Hematopoietic multipotent progenitor cell treated with erythropoietin and hydrocortisone succinate and interleukin-3 and kit ligand, for 6 days (in vitro differentiated cells): ENCODE data around the gene WT1.
"Not testable (repeated sequence)": the region's sequence is repeated elsewhere in the genome, so short reads cannot be mapped to it uniquely, and the experiment has no call there.

Experiments used
- DNase-seq: peaks from one replicate; pipeline ENCODE4 v3.0.0-alpha.2; 2015

The WT1 gene

DNA sequence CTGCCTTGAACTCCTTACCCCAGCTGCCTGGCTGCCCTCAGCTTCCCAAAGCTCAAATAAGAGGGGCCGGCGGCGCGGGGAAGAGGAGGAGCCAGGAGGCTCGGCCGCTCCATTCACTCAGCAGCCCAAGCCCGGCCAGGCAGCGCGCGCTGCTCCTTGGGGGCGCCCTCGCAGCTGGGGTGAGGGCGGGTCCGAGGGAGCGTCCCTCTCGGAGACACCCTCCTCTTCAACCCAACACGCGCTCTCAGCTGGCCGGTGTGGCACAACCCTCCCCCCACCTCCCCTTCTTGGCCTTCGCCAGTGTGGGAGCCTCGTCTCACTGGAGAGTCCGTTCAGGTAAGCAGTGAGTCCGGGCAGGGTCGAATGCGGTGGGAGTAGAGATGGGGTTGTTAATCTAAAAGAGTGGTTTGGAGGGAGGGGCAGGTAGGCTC lies at the start of gene WT1:
Gene WT1, minus strand, starts transcription at position 29 of the 431 bp plus-strand sequence.
- peak; percentile 62 for DNase-seq

- DNase-seq = no peak
Observed at GRCh38 chr11:32479291-32479690, 44.0 kb upstream of the WT1 start.

DNA sequence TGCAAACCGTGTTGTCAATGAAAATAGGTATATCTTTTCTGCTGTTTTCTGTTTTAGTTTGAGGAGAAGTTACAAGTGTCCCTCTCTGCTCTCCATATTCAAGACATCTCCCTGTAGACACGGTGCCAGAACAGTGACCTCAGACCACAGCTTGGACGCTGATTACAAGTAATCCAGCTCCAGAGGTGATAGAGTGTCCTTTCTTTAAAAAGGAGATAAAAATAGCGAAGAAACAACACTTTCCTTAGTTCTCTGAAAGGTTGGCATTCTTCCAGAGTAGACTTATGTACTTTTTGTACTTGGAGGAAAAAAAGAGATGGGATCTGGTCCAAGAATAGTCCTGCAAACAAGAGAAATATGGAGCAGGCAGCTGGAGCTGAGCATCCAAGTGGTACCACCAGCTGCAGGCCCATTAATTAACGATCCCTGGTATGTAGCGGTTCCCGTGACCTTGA lies 43.0 kb upstream of the WT1 start:
- peak; percentile 41 for DNase-seq

GRCh38 chr11:32473282-32473909 lies 38.1 kb upstream of the WT1 start:
- DNase-seq = no peak

DNA sequence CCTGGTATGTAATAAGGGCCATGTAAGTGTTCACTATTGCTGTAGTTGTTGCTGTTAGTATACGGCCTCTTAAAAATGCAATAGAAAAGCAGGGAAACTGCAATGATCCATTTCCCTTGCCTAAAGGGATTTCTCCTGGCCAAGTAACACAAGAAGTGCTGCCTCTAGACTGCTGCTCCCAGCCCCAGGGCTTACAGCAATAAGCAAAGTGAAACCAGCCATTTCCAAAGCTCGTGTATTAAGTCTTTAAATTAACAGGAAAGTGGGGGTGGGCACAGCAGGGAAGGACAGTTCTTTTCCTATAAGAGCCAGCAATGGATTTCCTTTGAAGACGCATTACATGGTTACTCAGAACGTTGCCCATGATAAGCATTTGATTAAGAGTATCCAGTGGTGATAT lies 36.9 kb upstream of the WT1 start:
- DNase-seq = no peak

- DNase-seq = not testable (repeated sequence)
Observed at GRCh38 chr11:32471544-32471943, 36.2 kb upstream of the WT1 start.

GRCh38 chr11:32469791-32470190 lies 34.5 kb upstream of the WT1 start:
- DNase-seq = no peak

DNA sequence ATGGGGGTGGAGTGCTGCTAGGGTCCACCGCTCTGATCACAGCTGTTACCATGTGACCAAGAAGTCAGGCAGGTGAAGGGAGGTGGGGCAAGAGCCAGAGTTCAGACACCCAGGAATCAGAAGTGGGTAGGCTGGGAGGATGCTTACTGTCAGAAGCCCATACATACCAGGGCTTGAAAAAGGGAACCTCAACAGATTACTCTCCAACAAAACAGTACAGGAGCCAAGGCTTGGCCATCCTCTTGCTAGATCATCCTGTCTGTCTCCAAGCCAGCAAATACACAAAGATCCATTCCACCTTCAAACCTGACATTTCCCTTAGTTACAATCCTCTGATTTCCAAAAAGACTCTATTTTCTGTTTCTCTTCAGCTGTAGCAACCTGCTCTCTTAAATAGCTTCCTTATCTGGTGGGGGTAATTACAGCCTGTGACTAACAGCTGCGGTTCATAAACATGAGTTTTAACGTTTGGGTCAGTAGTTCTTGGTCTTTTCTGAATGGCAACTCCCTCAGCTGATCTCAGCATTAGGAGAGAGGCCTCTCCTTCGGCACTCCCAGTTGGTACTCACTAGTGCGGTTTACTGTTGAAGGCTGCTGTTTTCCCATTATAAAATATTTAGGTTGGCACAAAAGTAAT lies 31.1 kb upstream of the WT1 start:
- no peak for DNase-seq

DNA sequence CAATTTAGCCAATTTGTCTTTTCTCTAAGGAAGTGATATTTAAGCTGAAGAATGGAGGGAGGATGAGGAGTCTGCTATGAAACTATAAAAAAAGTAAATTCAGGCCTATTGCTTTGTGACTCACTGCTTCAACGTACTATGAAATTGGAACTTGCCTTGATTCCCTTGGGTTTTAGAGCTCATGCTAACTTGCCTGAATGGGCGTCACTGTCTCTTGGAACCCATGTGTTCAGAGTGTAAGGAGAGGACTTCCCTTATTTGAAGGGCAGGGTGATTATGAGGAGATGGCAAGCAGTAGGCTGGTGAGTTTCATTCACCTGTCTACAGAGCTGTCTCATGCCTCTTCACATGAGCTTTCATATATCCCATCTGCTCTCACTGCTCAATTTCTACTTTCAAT lies 28.7 kb upstream of the WT1 start:
- no peak for DNase-seq

DNA sequence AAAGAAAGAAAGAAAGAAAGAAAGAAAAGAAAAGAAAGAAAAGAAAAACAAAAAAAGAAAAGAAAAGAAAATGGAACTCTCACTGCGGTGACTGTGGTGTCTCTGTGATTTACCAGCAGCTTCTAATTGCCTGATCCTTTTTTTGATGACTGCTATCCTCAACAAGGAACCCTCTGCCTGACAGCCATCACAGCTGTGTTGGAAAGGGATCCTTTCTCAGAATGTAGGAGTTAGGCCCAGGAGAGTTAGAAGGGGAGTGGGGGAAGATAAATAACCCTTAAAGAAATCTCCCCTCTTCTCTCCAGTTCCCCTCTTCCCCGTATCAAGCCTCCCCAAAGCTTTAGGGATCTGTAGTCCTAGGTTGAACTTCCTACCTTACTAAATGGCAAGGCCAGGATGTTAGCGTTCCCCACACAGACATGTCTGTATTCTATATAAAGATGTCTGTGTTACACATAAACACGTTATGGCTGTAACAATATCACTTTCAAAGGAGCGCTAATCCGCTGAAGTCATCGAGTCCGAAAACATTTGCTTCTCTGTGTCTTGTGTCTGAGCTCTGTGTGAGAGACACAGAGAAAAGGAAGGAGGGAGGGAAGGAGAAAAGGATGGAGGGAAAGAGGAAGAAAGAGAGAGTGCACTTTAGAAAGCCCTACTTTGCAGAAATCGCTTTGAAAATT lies 26.8 kb upstream of the WT1 start:
- no peak for DNase-seq

DNA sequence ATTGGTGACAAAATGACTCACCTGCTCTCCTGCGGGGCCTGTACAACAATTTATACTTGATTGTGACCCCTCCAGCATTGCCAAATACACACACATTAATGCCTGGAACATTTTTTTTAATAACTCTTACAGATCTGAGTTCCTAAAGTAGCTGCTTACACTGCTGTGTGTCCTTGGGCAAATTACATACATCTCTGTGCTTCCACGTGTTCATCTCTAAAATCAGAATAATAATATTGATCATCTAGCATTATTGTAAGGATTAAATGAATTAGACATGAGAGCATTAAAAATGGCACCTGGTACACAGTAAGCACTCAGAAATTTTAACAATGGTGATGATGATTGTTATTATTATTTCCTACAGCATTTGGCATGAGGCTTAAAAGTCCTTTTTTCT lies 21.5 kb upstream of the WT1 start:
- no peak for DNase-seq

DNA sequence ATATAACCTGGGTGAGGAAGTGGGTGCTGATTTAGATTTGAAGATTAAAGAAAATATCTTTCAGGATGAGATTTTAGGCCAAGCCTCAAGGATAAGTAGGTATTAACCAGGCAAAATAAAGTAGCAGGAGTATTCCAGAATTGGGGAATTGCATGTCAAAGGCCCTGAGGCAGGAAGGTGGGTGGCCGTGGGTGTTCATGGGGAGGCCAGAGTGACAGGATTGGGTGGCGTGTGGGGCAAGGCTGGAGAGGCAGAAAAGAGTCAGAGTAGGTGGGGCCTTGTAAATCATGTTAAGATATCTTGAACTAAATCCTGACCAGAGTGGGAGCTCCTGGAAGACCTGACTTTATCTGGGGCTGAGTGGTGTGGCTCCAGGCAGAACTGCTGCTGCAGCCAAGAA lies 19.7 kb upstream of the WT1 start:
- DNase-seq = no peak

DNA sequence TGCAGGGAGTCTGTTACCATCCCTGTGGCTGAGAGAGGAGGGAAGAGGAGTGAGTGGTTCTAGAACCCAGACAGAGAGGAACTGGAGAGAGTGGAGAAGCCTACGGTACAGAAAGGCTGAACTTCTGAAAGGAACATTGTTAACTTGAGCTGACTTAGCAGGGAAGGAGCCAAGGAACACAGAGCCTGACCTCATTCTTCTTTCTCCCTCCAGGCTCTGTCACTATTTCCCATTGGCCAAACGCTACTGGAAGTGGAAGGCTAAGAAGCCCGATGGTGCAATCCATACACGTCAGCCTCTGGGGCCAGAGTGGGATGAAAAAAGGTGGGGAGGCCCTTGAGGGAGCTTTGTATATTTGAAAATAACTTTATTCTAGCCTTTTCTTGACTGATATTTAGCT lies 16.5 kb upstream of the WT1 start:
- no peak for DNase-seq

DNA sequence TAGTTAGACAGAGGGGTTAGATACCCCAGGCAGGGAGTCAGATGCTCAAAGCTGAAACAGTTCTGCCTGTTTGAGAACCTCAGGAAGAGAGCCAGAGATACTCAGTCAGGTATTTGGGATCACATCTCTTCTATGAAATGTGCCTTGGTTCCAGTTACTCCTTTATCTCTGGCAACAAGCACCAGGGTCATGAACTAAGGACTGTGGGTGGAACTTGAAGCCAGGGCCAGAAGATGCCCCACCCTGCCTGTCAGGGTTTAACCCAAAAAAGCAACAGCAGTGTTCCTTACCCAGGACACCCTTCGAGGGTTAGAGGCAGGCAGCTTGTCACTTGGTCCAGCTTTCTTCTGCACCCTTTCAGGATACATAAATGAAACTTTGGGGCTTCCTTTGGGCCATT lies 15.0 kb upstream of the WT1 start:
- peak; percentile 88 for DNase-seq

DNA sequence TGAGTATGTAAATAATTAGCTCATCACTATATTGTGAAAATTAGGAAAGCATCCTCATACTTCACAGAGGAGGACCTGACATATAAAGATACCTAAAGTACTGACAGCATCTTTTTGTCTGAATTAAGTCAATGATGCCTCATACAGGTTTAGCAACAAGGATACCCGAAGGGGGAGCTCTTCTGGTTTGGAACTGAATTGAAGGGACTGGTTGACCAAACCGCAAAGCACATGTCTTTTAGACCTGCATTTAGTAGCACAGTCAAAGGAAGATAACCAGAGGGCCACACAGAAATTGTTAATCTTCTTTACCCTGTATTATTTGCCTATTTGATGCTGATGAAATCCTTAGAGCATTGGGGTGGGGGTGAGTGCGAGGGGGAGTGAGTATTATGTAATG lies 12.9 kb upstream of the WT1 start:
- DNase-seq = peak; percentile 86

DNA sequence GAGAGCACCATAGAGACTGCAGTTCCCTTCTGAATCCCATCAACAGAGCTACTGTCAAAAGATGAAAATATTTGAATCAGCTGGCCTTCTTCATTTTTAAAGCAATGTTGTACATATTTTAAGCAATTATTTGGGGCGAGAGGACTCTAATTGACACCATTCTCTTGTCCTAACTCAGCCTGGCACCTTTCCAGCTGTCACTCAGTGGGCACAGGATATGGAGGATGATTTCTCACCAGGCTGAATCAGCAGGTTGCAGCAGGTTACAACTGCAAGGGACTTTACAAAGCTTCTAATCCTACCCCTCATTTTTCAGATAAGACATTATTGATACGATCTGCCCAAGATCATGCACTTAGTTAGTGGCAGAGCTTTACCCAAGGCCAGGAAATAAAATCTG lies 11.9 kb upstream of the WT1 start:
- no peak for DNase-seq

DNA sequence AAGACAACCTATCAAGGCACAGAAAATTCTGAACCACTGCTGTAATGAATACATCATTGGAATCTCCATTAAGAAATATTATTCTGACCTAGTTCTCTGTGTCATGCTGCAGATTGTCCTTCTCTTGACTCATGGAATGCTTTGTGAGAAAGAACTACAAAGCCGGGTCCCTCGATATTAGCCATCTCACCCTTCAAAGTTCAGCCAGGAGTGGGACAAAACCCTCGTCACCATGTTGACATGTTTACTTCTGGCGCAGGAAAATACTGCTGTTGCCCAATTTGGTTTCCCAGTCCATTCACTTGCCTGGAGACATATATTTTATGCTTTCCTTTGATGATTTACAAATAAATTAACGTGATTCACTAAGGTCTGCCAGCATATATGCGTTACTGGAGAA lies 10.9 kb upstream of the WT1 start:
- DNase-seq = no peak

- no peak for DNase-seq
Observed at GRCh38 chr11:32444186-32444585, 8.8 kb upstream of the WT1 start.

GRCh38 chr11:32440916-32441315 lies 5.6 kb upstream of the WT1 start:
- no peak for DNase-seq

DNA sequence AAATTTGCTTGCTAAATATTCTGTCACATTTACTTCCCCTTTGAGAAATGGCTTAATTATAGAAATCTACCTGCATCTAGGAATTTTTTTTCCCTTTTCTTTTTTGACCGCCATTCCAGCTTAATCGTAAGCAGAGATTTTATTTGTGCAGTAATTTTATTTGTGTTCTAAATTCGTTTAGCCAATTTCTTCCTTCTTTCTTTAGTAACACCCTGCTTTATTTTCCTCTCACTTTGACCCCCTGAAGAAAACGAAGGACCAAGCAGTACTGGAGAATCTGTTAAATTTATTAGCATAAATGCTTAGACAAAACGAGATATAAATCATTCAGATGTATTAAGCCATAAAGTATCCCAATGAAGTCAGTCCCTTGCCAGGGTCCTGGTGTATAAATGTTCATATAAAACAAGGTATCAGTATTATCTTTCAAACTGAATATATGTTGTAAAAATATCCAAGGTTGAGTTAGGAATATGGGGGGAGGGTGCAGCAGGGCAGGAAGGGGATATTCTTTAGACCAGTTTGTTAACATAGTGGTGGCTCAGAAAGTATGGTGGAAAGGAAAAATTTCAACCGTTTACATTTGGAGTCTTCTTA lies 5.1 kb upstream of the WT1 start:
- no peak for DNase-seq

DNA sequence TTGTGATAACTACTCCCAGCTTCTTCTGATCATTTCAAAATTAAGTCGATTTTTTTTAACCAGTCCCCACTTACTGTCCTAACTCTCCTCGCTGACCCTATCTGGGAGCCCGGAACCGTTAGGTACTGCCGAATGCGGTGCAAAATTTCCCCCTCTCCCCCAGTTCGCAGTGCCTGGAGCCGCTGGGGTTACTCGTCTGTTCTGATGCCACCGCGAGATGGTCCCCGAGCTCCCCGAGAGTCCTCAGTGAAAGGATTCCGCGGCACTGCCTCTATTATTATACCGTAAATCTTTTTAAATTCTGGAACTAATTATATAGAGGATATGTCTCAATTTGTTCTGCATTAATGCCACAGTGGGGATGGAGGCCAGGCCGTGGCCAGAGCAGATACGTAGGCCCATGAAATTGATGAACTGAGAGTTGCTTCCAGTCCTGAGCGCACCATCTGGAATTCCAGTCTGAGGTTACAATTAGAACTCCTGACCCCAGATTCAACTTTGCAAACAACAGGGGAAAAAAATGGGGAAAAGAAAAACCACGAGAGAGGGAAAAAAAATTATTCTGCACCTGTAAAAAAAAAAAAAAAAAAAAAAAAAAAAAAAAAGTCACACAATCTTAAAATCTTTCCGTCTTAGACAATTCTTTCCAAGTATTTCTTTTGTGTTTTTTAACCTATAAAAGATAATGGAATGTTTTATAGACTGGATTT lies 4.3 kb upstream of the WT1 start:
- DNase-seq = no peak

GRCh38 chr11:32438866-32439489 lies 3.6 kb upstream of the WT1 start:
- DNase-seq = no peak

DNA sequence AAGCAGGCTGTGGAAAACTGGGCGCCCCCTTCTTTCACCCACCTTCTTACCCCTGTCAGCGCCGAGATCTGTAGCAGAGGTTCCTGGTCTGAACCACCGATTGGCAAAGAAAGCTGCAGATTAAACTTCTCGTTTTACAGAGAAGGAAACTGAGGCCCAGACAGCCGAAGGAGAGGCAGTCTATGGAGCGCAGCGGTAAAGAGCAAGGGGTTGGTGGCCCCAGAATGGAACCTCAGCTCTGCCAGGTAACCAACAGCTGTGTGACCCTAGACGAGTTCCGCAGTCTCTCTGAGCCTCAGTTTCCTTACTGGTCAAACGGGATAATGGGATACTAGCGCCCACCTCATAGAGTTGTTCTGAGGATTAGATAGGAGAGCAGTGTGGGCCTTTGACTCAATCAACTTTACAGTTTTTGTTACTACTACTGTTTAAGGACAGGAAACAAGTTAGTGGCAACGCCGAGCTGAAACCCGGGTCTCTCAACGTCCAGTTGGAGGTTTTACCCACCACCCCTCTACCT lies 3.1 kb upstream of the WT1 start:
- no peak for DNase-seq
